Activated naive CD4-positive, alpha-beta T cell treated with Interleukin-2 at 50 U/mL for 16 hours (primary cell): Measurements from ENCODE around the gene DSE.

Experiments
- DNase-seq: peaks from one replicate; pipeline ENCODE4 v3.0.0-alpha.2; 2020

Gene DSE

DNA sequence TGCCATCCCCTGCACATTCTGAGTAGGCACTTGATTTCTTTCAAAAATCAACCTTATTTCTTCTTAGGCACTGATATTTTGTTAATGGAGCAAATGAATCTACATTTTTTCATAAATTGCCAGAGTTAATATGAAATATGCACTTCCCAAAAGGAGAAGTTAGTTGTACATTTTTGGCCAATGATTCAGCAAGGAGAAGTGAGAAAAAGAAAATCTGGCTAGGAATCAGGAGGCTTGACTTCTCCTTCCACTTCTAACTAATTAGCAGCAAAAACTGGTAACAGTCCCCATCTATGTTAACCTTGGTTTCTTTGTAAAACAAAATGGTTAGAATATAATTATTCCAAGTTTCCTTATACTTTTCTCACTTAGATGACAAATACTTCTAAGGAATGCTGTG lies 7.0 kb upstream of the DSE start:
- DNase-seq: no peak

GRCh38 chr6:116364321-116364720 lies 6.4 kb upstream of the DSE start:
- DNase-seq: no peak

GRCh38 chr6:116365743-116366142 lies 5.0 kb upstream of the DSE start:
- DNase-seq: no peak

DNA sequence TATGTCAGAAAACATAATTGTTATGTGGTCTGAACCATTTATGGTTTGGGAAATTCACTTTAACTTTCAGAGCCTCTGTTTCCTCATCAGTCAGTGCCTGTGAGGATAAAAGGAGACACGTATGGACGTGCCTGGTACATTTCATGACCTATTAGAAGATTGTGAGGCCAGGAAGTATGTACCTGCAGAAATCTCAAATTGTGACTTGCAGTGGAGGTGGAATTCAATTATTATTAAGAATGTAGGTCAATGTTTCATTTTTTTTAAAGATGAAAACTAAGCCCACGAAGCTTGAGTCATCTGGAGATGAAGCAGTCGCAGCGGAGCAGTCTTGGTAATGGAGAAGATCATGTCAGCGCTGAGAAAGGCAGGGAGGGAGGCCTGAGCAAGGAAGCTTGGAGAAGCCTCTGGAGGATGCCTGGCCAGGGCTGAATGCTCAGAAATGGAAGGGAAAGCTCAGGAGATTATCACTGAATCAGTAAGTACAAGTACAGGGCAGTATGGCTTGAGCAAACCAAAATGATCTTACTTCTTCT lies 3.9 kb upstream of the DSE start:
- no peak for DNase-seq

DNA sequence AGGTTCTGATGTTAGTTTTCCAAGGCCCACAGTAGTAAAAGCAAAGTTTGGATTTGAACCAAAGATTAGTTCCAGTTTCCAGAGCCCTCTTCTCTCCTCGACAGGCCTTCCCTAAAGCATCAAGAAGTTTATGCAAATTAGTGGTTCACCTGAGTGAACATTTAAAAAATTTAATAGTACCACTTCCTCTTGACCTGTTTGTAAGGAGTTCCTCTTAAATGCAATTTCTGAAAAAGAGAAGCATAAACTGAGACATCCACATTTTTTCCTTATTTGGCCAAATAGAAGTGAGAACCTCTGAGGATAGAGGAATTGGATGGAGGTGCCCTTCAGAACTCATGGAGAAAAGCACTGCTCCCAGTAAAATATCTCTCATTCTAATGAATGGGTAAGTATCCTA lies 1.2 kb upstream of the DSE start:
- no peak for DNase-seq

DNA sequence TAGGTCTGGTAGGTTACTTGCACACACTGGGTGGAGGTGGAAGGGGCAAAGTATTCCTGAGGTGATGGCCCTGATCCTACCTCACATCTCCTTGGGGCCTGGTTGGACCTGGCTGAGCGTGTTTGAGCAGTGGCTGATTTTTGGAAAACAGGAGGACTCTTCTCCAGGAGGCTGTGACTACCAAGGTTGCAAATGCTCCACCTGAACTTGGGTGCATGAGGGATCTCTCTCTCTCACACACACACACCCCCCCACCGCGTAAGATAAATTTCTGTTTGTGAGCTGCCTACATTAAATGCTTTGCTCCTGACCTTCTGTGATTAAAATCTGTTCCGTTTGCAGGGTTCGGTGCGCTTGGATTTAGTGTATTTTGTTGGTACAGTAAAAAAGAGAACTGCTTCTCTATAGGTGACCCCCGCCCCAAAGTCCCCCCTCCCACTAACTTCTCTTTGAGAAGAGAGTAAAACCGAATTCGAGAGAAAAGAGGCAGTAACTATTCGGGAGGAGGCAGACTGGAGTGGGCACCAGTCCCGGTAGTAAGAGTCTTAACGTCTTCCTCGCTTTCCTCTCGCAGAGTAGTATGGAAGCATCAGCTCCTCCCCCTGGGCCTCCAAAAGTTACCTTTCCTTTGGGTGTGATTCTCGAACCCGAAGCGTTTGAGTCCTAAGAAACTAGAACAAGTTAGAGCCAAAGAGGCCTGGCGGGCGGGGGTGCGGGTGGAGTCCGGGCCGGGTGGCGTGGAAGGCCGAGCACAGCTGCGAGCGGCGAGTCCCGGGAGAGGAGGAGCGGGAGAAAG lies 585 bp upstream of the DSE start:
- DNase-seq: no peak

- DNase-seq: peak; percentile 42
These were observed 572 bp downstream of the DSE start for GRCh38 chr6:116371120-116371917.

DNA sequence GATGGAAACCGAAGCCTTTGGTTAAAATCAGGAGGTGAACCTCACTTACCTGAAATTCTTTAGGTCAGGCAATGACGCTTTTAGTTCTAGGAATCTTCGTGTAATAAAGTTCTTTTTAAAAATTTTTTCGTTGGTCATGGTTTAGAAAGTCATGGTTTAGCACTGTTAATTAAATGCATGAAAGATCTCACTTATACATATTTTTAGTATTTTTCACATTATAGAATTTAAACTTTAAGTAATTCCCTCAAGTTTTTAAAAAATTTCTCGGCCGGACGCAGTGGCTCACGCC lies 1.1 kb downstream of the DSE start:
- DNase-seq: no peak

DNA sequence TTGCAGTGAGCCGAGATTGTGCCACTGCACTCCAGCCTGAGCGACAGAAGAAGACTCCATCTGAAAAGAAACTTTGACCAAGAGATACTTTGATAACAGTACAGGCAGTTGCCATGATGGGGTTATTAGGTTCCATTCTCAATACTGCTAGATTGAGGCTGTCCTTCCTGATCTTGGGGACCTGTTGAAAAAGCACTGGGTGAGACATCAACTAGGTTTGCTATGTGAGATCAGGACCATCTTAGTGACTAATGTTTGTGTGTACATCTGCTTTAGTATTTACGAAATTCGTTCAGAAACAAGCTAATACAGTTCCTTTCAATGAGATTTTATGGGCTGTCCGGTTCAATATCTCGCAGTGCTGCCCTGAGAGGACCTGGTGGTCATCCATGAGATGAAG lies 2.6 kb downstream of the DSE start:
- no peak for DNase-seq

DNA sequence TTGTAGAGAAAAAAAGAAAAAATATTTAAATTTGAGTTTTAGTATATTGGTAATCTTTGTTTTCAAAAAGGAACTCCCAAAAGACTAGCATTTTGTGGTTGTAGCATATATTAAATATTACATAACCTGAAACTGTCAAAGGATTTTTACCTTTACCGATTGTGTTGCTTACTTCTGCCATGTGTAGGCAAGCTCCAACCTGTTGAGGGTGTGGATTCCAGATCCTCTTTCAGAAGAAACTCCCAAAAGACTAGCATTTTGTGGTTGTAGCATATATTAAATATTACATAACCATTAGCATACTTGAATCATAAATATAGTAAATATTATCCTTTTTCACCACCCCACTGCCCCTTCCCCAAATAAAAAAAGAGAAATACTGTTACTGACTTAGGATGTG lies 3.2 kb downstream of the DSE start:
- DNase-seq: no peak

DNA sequence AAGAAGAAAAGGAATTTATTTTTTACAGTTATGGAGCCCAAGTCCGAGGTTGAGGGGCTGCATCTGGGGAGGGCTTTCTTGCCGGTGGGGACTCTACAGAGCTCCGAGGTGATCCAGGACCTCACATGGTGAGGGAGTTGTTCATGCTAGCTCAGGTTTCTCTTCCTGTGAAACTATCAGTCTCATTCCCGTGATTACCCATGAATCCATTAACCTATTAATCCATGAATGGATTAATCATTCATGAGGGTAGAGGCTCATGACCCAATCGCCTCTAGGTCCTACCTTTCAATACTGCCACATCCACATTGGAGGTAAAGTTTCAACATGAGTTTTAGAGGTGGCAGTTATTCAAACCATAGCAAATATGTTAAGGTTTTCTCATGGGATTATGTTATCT lies 3.8 kb downstream of the DSE start:
- DNase-seq: no peak

DNA sequence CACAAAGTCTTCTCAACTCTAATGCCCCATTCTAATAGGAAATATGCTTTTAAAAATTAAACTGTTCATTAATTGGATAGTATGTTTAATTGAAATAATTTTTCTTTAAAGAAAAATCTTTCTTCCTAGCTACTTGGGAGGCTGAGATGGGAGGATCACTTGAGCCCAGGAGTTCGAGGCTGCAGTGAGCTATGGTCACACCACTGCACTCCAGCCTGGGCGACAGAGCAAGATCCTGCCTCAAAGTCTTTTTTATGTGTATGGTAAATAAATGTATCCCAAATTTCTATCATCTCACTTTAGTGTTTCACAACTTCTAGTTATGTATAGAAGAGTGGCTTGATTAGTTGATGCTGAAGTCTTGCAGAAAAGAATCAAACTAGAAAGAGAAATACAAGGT lies 4.5 kb downstream of the DSE start:
- no peak for DNase-seq

DNA sequence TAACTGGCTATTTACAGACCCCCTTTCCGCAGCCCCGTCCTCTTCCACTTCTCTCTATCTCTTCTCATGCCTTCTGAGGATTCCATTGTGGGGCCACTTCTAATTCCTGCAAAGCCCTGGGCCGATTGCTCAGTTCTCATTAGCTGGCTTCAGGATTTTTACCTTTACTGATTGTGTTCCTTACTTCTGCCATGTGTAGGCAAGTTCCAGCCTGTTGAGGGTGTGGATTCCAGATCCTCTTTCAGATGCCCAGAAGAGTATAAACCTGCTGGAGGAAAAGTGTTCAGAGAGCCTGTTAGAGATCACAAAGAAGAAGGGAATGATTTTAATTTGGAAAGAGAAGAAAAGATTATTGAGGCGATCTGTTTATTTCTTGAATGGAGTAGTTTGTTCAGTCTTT lies 5.4 kb downstream of the DSE start:
- DNase-seq: no peak

GRCh38 chr6:116379764-116380163 lies 9.0 kb downstream of the DSE start:
- DNase-seq: no peak

DNA sequence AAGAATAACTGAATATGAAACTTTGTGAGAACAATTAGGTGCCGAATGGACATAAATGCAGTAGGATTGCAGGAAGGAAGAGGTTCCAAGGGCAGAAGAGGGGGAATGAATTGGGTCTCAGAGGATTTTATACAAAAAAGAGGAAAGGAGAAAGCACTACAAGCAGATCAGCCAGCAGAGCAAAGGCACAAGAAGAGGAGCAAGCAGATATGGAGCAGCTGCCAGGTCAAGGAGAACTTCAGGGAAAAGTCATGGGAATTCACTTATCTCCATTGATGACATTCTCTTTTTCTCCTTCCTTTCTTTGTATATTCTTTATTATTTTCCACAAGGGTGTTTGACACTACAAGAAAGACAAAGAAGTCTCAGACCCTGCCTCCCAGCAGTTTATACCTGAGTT lies 9.6 kb downstream of the DSE start:
- no peak for DNase-seq

GRCh38 chr6:116381000-116381399 lies 10.3 kb downstream of the DSE start:
- no peak for DNase-seq

GRCh38 chr6:116382587-116382986 lies 11.8 kb downstream of the DSE start:
- no peak for DNase-seq

DNA sequence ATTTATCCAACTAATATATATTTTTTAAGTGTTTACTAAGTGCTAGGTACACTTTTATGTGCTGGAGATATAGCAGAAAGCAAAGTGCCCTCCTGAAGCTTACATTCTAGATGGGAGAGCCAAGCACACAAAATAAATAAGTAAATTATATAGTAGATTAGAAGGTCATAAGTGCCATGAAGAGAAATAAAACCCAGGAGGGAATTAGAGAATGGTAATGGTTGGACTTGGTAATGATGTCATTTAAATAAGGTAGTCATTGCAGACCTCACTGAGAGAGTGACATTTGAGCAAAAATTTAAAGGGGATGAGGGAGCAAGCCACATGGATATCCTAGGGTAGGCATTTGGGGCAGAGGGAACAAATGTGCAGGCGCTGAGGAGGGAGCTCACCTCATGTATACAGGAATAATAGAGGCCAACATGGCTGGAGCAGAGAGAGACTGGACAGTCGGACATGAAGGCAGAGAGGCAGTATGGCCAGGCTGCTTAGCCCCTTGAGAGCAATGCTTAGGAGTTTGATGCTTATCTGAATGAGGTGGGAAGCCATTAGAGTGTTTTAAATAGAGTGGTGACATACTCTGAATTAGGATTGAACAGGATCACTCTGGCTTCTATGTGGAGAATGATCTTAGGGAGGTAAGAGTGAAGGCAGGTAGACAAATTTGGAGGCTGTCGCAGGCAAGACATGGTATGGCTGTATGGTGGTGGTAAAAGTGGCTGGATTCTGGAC lies 14.1 kb downstream of the DSE start:
- no peak for DNase-seq

- no peak for DNase-seq
These were observed 14.7 kb downstream of the DSE start for GRCh38 chr6:116385459-116385802.

DNA sequence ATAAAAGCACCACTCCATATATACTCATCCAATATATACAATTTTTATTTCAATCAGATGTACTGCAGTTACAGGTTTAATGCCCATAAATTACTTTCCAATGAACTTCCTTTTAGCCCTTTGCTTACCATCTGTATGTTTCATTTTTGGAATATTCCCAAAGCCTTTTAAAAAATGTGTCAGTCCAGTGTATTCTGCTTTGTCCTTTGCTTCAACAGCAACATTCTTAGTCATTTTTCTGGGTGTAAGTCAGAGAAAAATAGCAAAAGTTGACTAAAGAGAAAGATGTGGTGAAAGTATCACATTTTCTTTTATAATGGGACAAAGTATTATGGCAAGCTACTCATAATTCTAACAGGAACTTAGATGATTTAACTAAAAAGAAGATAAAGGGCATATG lies 15.2 kb downstream of the DSE start:
- no peak for DNase-seq

DNA sequence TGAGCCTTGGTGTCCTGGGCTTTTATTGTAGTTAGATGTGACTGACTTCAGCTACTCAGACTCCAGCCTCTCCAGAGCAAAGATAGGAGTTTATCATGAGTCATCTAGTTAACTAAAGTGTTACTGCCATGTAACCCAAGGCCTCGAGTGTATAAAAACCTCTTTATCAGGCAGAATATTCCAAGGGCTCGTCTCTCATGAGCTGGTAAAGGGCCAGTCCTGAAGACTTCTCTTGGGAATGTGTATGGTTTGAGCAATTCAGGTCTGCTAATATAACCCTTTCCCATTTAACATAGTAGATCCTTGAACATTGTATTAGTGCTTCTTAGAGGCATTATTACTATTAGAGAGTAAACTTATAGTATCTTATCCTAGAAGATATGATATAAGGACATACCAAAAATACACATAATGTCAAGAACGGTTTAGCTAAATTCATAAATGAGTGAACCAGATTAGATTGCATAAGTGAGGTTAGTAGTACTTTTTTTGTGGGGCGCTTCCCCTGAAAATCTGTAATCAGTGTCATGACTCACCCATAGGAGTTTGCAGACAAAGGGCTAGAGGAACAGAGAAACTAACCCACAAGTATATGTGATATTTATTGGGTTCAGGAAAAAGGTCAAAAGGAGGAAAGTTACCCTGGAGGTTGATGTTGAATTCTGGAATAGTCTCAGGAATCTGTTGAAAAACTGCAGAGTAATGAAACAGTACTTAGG lies 16.0 kb downstream of the DSE start:
- no peak for DNase-seq

DNA sequence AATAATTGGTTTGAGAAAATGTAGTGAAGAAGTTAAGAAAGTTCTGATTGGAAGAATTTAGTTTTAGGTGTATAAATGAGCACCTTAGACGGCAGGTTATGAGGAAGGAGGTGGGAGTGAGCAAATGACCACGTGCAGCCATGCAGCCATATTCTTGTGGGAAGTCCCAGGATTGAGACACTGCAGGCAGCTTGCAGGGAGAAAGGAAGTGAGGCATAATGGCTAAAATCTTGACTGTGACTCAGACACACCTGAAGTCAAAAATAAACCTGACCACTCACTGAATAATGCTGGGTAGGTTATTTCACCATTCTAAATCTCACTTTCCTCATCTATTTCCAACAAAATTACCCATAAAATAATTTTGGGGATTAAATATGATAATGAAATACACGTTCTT lies 16.6 kb downstream of the DSE start:
- DNase-seq: no peak

GRCh38 chr6:116388924-116389323 lies 18.2 kb downstream of the DSE start:
- no peak for DNase-seq
